HEK293T (cell line): Measurements from ENCODE around the gene DNAH3.

Source experiments
- ARNT ChIP-seq: fragments of 450-650 bp; IDR thresholded peaks from 2 replicates; pipeline ENCODE4 v1.6.1; 2017; ENCODE audit warnings: mild to moderate bottlenecking
- BHLHE40 ChIP-seq: fragments of 450-650 bp; IDR thresholded peaks from 2 replicates; pipeline ENCODE4 v1.6.1; 2016; ENCODE audit warnings: mild to moderate bottlenecking, moderate library complexity, borderline replicate concordance
- ELF4 ChIP-seq: fragments of 450-650 bp; IDR thresholded peaks from 2 replicates; pipeline ENCODE4 v1.6.1; 2017; ENCODE audit warnings: antibody characterized with exemption
- FOXA1 ChIP-seq: fragments of 450-650 bp; IDR thresholded peaks from 2 replicates; pipeline ENCODE4 v1.6.1; 2016; ENCODE audit warnings: mild to moderate bottlenecking
- FOXK2 ChIP-seq: fragments of 450-650 bp; IDR thresholded peaks from 2 replicates; pipeline ENCODE4 v1.6.1; 2016; ENCODE audit warnings: mild to moderate bottlenecking
- FOXM1 ChIP-seq: fragments of 450-650 bp; IDR thresholded peaks from 2 replicates; pipeline ENCODE4 v1.6.1; 2017; ENCODE audit warnings: mild to moderate bottlenecking, borderline replicate concordance
- HDGF ChIP-seq: fragments of 450-650 bp; IDR thresholded peaks from 2 replicates; pipeline ENCODE4 v1.6.1; 2017; ENCODE audit warnings: antibody characterized with exemption, borderline replicate concordance
- L3MBTL2 ChIP-seq: fragments of 450-650 bp; conservative IDR thresholded peaks from 2 replicates; pipeline ENCODE4 v1.6.1; 2016; ENCODE audit warnings: mild to moderate bottlenecking
- LEF1 ChIP-seq: fragments of 450-650 bp; IDR thresholded peaks from 2 replicates; pipeline ENCODE4 v1.6.1; 2017; ENCODE audit warnings: mild to moderate bottlenecking, borderline replicate concordance
- SP1 ChIP-seq: fragments of 450-650 bp; IDR thresholded peaks from 2 replicates; pipeline ENCODE4 v1.6.1; 2017
- TARDBP ChIP-seq: fragments of 450-650 bp; IDR thresholded peaks from 2 replicates; pipeline ENCODE4 v1.6.1; 2016
- ZNF384 ChIP-seq: fragments of 450-650 bp; IDR thresholded peaks from 2 replicates; pipeline ENCODE4 v1.6.1; 2016

DNA sequence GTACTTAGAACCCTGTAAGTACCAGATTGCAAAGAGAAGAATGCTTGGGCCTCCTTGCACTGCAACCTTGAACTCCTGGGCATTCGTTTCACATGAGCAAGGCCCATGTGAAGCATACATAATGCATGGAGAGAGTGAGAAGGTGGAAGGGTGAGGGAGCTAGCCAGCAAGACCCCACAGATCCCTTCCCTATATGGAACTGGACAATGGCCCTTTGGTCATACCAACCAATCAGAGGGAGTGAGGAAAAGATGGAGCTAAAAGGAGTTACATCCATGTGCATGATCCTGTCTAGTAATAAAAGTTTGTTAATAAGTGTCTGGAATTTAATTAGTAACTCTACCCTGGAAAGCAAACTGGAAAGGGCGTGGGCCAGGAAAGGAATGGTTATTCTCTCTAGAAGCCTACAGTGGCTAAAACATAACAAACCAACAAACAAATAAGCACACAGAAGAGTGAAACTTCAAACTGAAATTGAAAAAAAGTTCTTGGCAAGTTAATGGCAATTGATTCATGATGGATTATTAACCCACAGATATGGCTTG lies 29.6 kb downstream of the DNAH3 start:
- TF ChIP-seq SP1: no peak
- TF ChIP-seq ARNT: no peak
- TF ChIP-seq ZNF384: no peak
- no peak for TF ChIP-seq FOXK2
- no peak for TF ChIP-seq HDGF
- no peak for TF ChIP-seq ELF4
- TF ChIP-seq FOXA1: no peak
- no peak for TF ChIP-seq FOXM1
- no peak for TF ChIP-seq TARDBP
- no peak for TF ChIP-seq BHLHE40
- TF ChIP-seq LEF1: no peak
- TF ChIP-seq L3MBTL2: no peak
